Cardiac septum (tissue), 1 donor: ENCODE measurements around the gene TMEM184A. TPM values are rescaled to one million over a fixed set of nuclear protein-coding genes. Genes with fewer than 3 reads are reported as not detected.

Source experiments
- DNase-seq: peaks from one replicate; pipeline ENCODE4 v3.0.0-alpha.2; 2020; ENCODE audit warnings: low spot score
- intact Hi-C: fragments of 100-400 bp; cut with DNase I; formaldehyde crosslinking; loops from one replicate; pipeline ENCODE4 v1.14.0; 2022
- total RNA-seq: library from RNA; stranded (reverse); fragmentation: NEBNext Ultra II Directional; extraction: Animal tissue kit (Norgen Biotek cat#: 25700); gene quantifications from one replicate; pipeline ENCODE4 v1.2.1, GENCODE V29; 2021
- donor health status: DM: no; HTN: no; CAD: no.

Gene TMEM184A
- total RNA-seq, 1 donor from 2014 or later, result 0.08 TPM

DNA sequence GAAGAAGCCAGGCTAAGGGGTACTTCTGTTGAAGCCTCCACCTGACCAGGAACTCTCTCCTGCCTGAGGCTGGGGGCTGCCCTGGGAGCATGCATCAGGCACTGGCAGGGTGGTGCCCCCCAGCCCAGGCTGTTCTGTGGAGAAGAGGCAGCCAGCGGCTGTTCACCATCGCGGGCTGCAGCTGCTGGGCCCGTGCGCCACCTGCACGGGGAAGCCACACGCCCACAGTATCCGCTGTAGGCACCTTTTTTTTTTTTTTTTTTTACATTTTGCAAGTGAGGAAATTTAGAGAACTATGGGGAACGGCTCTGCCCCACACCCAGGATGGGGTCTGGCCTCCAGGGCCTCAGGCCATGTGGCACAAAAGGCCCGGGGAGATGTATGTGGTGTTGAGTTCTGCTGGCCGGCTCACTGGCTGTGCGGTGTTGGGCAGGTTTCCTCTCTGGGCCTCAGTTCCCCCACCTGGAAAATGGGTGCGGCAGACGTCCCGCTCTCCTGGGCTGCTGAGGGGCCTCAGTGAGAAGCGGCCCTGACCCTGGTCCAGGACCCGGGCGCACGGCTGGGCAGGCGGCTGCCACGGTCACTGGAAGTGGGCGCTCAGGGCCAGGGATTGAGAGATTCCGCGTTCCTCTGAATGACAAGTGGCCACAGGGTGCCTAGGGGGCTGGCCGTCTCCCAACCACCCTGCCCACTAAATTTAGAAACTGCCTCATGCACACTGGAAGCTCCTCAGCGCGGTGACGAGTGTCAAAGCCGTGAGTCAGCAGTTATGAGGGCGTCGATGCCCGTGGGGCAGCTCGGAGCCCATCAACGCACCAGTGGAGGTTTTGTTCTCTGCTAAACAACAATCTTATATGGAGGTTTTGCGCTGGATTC, 43.0 kb downstream of the TMEM184A start:
- DNase-seq, result peak; percentile 94
- intact Hi-C loops, result loop anchor here (1.0 kb wide), 2 partner anchors 19 to 24 kb away; no protein-coding TSS in a partner anchor

DNA sequence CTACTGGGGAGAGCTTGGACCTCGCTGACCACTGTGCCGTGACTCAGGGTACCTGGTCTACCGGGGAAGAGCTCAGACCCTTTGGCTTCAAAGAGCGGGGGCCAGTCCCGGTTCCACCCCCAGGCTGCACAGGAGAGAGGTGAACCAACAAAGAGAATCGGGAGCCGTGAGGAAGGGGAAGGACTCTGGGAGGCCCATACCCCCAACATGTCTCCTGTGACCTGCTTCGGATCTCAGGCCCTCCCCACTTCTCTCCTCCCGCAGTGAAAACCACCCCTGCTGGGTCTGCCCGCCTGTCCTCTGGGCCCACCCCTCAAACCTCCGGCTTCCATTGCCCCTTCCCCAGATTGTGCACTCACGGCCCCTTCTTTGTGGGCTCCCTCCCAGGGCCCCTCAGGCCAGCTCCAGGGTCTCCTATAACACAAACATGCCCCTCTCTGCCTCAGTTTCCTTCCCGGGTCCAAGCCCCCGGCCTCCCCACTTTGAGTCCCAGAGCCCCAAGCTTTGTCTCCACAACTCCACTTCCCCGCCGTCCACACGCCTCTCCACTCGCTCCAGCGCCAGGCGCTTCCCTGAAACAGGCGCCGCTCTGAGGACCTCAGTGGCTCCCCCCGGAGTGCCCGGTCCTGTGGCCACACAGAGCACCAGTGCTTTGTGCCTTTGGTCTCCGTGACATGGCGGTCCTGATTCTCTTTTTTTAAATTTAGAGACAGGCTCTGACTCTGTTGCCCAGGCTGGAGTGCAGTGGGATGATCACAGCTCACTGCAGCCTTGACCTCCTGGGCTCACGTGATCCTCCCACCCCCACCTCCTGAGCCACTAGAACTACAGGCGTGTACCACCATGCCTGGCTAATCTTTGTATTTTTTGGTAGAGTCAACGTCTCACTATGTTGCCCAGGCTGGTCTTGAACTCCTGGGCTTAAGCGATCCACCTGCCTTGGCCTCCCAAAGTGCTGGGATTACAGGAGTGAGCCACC, 44.3 kb downstream of the TMEM184A start:
- intact Hi-C loops, result no loop called here
- no peak for DNase-seq

DNA sequence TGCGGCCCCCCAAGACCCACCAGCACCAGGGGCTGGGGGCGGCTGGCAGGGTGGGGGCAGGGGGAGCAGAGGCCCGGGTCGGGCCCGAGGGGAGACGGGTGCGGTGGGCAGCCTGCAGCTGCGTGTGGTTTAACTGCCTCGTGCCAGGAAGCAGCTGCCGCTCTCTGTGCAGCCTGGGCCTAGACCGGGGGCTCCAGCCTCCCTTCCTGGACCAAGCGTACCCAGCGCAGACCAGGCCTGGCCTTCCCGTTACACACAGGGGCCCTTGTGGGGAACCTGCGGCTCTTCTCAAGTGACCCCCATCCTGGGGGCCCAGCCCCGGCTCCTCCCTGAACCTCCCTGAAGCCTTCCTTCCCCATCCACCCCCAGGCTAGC, 45.2 kb downstream of the TMEM184A start:
- DNase-seq, result no peak
- intact Hi-C loops, result no loop called here

DNA sequence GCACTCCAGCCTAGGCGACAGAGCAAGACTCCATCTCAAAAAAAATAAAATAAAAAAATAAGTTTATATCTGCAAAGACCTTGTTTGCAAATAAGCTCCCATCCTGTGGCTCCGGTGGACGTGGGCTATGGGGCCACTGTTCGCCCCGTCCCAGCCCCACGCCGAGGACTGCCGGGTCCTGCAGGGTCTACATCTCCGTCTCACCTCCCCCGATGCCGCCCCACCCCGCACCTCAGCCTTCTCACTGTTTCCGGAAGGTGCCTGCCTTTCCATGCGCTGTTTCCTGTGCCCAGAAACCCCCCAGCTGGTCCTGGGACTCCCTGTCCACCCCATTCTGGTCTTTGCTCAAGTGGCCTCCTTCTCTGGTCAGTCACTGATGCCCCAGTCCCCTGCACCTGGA, 46.8 kb downstream of the TMEM184A start:
- intact Hi-C loops, result no loop called here
- DNase-seq, result no peak

DNA sequence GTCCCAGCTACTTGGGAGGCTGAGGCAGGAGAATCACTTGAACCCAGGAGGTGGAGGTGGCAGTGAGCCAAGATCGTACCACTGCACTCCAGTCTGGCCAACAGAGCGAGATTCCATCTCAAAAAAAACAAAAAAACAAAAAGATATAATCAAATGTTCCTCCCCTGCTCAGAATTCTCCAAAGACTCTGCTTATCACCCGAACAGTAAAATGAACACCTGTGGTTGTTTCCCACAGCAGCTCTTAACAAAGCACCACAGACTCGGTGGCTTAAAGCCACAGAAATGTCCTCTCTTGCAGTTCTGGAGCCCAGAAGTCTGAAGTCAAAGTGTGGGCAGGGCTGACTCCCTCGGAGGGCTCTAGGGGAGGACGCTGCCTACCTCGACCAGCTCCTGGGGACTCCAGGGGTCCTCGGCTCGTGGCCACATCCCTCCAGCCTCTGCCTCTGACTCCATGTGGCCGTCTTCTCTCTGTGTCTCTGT, 47.7 kb downstream of the TMEM184A start:
- intact Hi-C loops, result no loop called here
- DNase-seq, result no peak

DNA sequence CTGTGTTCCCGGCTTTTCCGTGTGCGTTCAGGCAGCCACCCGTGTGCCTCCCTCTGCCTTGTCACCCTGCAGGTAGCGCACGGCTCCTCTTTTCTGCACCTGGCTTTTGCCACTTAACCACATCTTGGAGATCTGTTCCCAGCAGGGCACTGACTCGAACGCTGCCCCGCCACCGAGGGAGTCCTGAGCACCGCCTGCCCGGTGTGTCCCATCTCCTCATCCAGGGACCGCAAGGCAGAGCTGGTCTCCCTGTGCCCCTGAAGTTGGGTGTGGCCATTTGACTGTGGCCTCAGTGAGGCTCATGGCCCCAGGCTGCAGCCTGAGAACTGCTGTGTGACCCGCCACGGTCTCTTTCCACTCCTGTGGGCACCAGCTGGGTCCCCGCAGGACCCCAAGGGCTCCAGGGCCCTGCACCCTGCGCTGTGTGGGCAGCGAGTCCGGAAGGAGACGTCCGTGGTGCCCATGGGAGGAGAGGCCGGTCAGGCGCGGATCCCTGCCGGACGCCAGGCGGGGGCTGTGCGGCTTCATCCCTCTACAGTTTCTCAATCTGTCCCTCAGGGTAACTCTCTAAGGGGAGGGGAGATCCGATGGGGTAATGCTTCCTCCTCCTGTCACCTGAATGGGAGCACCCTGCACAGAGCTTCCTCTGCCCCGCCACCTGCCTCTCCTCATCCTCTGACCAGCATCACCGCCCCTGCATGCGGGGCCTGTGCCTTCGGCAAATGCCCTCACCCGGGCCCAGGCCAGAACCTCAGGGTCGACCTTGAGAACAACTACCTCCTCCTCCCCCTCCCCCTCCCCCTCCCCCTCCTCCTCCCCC, 50.1 kb downstream of the TMEM184A start:
- no peak for DNase-seq
- intact Hi-C loops, result no loop called here

DNA sequence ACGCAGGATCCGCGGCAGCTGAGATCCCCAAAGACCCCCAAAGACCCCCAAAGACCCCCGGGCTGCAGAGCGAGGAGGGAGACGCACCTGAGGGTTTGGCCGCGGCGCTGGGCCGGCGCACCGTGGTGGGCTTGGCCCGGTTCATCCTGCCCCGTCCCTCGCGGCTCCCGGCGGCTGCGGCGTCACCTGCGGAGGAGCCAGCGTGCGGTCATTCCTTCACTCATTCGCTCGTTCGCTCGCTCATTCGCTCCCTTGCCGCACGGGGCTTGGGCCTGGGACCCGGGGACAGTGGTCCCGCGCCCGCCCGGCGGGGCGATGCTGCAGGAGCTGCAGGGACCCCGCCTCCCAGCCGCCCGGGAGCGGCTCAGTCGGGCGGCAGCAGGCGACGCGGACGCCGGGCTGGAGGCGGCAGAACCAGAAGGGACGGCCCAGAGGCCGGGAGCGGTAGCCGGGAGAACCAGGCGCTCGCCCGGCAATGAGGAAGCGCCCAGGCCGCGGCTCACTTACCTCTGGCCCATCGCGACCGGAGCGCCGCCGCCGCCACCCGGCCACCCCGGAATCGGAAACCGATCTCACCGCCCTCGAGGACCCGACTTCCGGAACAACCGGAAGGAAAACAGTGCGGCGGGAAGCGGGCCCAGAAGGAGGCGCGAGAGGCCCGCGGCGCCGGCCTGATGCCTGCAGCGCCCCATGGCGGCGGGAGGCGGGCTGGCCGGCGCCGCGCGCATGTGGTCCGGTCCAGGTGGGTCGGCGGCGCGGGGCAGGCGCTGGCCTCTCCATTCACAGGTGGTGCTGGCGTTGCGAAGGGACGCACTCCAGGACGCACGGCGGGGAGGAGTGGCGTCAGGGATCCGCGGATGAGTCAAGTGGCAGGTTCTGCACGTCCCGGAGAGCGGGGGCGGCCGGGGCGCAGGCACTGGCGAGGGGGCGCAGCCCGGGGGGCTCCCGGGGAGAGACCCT, 51.9 kb downstream of the TMEM184A start, which contains the start of gene INTS1:
Gene INTS1, minus strand, starts transcription at position 574 of the 960 bp plus-strand sequence. Its CDS starts 429 bp downstream, at position 145.
- peak; percentile 97 for DNase-seq
- intact Hi-C loops, result loop anchor here (5.0 kb wide), 1 partner anchor 68 kb away; the partner anchor contains the start of gene PSMG3

DNA sequence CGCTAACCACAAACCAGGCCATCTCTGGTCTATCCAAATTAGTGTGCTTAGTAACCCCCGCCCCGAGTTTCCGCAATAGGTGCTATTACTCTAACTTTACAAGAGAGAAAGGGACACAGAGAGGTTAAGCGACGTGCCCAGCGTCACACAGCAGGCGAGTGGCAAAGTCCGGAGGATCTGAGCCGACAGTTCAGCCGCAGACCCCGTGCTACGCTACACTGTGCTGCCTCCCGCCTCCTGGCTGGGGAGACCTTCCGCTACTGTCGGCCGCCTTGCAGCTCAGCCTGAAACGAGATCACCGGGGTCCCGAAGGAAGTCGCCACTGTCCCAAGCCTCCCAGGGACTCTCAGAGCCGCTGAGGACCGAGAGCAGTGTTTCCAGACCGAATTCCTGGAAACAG, 52.6 kb downstream of the TMEM184A start:
- DNase-seq, result no peak
- intact Hi-C loops, result loop anchor here (5.0 kb wide), 1 partner anchor 69 kb away; the partner anchor contains the start of gene PSMG3

DNA sequence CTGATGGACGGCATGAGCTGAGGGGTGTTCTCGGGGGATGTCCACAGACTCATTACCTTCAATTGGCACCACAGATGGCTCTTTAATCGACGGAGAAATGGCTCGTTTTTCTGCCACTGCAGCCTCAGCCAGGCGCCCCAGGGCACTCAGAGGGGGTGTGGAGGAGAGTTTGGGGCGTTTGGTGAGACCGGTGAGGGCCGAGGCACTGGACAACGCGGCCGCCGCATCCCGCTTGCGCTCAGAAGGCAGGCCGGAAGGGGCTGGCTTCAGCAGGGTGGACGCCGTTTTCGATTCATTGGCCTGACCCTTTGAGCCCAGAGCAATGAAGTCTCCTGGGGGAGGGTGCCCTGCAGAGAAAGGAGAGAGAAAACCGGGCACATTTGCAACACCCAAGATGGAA, 53.2 kb downstream of the TMEM184A start:
- no peak for DNase-seq
- intact Hi-C loops, result loop anchor here (5.0 kb wide), 1 partner anchor 69 kb away; the partner anchor contains the start of gene PSMG3

DNA sequence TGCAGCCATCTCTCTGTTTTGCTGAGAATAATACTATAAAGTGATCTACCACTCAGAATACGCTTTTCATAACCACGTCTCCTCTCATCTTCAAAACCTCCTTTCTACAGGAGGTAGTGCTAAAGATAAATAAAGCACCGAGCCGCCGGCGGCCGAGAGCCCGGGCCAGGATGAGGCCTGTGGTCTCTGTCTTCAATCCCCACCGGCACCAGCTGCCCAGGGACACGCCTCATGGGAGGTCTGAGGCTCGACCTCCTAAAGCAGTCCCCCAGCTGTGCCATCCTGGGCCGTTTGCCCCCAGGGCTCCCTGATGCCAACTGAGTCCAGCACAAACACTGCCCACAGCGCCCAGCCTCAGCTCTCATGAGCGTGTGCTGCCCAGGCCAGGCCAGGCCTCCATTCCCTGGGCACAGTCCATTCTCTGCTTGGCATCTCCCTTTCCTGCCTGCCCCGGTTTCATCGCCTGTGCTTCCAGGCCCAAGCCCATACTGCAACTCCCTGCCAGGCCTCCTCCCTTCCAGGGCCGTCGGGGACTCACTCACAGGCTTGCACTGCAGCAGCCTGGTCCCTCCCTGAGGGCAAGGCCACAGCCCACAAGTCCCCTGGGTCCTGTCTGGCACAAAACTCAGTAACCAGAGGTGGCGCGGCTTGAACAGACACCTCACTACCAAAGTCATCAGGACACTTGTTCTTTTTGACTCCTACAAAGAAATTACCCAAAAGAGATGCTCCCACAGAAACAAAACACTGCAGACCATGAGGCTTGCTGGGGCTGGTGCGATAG, 54.3 kb downstream of the TMEM184A start:
- no peak for DNase-seq
- intact Hi-C loops, result loop anchor here (5.0 kb wide), 1 partner anchor 71 kb away; the partner anchor contains the start of gene PSMG3

DNA sequence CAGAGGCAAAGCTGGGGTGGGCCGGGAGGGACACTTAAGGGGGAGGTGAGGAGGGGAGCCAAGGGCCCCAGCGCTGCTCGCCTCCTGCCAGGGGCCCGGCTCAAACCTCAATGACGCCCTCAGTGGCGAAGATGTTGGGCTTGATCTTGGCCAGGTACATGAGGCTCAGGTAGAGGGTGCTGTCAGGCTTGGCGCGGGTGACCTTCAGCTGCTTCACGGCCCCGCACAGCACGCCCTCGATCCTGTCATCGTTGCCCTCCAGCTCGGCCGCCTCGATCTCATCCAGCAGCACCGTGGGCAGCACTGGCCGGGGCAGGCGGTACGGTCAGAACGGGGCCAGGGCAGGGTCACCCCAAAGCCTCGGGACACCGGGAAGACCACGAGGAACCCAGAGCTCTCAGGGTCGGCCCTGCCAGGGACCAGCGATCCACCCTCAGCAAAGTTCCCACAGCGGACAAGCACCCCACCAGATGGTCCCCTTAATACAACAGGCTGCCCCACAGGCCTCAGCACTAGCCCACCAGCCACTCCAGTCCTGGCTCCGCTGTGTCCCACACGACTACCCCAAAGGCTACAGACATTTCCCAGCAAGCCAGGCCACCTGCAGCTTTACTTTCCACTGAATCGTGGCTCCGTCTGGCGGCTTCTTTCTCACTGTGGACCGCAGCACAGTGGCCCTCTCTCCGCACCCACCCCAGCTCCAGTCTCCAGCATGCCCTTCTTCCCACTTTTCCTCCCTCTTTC, 55.8 kb downstream of the TMEM184A start:
- no peak for DNase-seq
- intact Hi-C loops, result loop anchor here (5.0 kb wide), 1 partner anchor 72 kb away; the partner anchor contains the start of gene PSMG3

DNA sequence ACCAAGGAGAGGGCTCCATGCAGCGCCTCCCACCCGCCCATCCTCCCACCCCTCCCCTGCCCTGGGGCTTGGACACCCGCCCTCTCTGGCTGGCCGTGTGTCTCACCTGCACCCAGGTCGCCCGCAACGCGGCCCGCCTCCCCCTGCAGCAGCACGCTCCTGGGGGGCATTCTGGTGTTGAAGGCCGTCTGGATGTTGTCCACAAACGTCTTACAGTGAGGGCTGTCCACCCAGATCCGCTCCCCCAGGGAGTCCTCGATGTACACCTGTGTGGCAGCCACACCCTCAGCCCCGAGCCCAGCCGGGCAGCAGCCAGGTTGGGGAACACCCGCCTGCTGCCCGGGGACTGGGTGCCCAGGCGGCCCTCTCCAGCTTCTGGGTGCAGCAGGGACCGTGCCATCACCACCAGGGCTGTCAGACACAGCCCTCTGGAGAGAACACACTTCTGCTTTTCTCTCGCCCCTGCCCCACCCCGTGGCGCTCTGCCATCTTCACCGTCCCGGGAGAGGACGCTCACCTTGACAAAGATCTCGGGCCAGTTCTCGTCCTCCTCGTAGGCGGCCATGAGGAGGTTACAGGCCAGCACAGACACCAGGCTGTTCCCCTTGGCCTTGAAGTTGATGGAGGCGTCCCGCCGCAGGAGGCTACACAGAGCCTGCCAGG, 56.5 kb downstream of the TMEM184A start:
- intact Hi-C loops, result loop anchor here (5.0 kb wide), 1 partner anchor 73 kb away; the partner anchor contains the start of gene PSMG3
- DNase-seq, result no peak

DNA sequence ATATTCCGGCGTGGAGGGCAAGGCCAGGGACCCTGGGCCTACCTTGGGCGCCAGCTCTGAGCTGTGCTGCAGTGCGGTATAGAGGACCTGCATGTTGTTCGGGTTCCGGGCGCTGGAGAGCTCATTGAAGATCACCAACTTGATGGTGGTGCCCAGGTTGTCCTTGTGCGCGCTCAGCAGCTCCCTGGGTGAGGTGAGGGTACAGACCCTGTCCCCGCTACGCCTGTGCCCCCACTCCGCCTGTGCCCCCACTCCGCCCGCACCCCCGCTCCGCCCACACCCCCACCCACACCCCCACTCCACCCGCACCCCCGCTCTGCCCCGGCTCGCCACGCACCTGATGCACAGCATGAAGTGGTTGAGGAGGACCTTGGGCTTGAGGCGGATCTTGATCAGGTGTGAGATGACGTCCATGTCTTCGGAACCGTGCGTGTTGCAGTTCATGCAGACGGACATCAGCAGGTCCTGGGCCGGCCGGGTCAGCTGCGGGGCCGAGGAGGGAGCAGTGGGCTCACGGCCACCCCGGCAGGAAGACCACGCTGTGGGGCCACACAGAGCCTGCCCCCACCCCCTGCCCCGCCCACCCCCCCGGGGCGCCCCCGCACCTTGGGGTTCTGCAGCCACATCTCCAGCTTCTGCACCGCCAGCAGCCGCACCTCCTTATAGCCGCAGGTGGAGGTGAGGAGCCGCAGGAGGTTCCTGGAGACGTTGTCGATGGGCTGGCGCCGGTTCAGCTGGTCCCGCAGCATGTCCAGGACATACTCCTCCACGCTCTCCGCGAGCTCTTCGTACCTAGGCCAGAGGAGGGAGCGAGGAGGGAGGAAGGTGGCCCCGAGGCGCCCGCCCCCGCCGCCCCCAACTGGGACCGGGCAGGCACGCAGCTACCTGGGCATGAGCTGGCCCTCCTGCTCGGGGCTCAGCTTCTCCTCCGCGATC, 57.4 kb downstream of the TMEM184A start:
- intact Hi-C loops, result no loop called here

DNA sequence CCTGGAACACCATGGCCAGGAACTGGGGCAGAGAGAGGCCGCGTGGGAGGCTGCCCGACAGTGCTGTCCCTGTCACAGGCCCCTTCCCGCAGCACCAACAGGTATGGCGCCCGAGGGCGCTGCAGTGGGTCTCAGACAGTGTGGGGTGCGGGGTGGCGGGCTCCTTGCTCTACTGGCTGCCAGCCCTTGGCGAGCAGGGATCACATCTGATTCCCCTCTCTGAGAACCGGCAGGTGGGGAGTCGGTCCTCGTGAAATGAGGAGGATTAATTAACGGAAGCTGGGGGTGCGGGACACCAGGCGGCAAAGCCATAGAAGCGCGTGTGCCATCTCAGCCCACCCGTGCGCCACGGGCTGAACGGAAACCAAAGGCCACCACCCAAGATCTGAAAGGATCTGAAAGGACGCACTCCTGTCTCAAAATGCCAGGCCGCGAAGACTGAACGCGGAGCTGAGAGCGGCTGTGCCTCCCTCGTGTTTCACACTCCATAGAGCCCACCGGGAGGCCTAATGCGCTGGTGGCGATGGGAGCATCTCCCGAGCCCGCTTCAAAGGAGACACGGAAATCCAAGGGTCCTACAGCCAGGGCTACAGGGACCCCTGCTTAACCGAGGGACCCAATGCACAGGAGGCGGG, 58.6 kb downstream of the TMEM184A start:
- no peak for DNase-seq
- intact Hi-C loops, result no loop called here

More for the DNA sequence above, 57.4 kb downstream of the TMEM184A start:
- no peak for DNase-seq
